KOPT-K1 (cell line): ENCODE measurements around the gene MCCC1.

Experiments
- H3K27ac ChIP-seq: fragments of 200-600 bp; sonication (generic); 2 replicates; pipeline ENCODE4 v1.5.1; 2016; ENCODE audit warnings: antibody characterized with exemption, mild to moderate bottlenecking, low read depth, low read length; ENCODE audit not compliant: poor library complexity, severe bottlenecking
- H3K36me3 ChIP-seq: fragments of 200-600 bp; sonication (generic); 2 replicates; pipeline ENCODE4 v1.5.1; 2017; ENCODE audit warnings: antibody characterized with exemption, mild to moderate bottlenecking, low read length, moderate library complexity; ENCODE audit not compliant: insufficient read depth
- H3K9me3 ChIP-seq: fragments of 200-600 bp; sonication (generic); 2 replicates; pipeline ENCODE4 v1.5.1; 2017; ENCODE audit warnings: antibody characterized with exemption, low read length, mild to moderate bottlenecking; ENCODE audit not compliant: insufficient read depth, poor library complexity, severe bottlenecking

Gene MCCC1

GRCh38 chr3:182969277-182969676, 130.0 kb downstream of the MCCC1 start:
- Histone ChIP-seq H3K36me3 (no peaks in the 10 kb centered on the region), H3K9me3 (no peaks in the 10 kb centered on the region), H3K27ac (no peak overlapping the region)

- H3K36me3 ChIP-seq: peaks cover 15% of the 10 kb centered on the region
- peak overlapping the region; percentile 17 for H3K27ac ChIP-seq
Observed at GRCh38 chr3:182967218-182968204, 131.8 kb downstream of the MCCC1 start.

GRCh38 chr3:182965861-182966366, 133.4 kb downstream of the MCCC1 start:
- Histone ChIP-seq H3K36me3 (peaks cover 29% of the 10 kb centered on the region), H3K27ac (peak overlapping the region; percentile 2), H3K9me3 (no peaks in the 10 kb centered on the region)

More at GRCh38 chr3:182967218-182968204, 131.8 kb downstream of the MCCC1 start:
- H3K9me3 ChIP-seq: no peaks in the 10 kb centered on the region
